ENCODE results near the gene MED13L. TPM values are rescaled to one million over a fixed set of nuclear protein-coding genes. Genes with fewer than 3 reads are reported as not detected.

The MED13L gene
- total and polyA plus RNA-seq, 2 of the 8 experiments (the other 6 are each of a cell fraction or from before 2014, with no cell fraction given), result 15.9 to 51.7 TPM

GRCh38 chr12:116087399-116087798 lies 190.1 kb downstream of the MED13L start:
- Histone ChIP-seq H3K79me2 (ENCODE audit: control insufficient read depth in 1 of 2, insufficient read depth in 2 of 2, low read length in 2 of 2) (peaks cover 0 to 29% of the 10 kb centered on the region in 2 experiments; a peak in 3 of 4 replicates), H2BK20ac (ENCODE audit: low read length) (no peak overlapping the region), H3K14ac (ENCODE audit: insufficient read length) (no peak overlapping the region), H3K23ac (ENCODE audit: insufficient read length) (no peak overlapping the region), H3K56ac (replicated peaks; ENCODE audit: insufficient read length, low read depth, low read length) (no peak overlapping the region), H2BK120ac (replicated peaks; ENCODE audit: low read depth, low read length) (no peak overlapping the region), H3K23me2 (ENCODE audit: low read depth, low read length) (0 out of 2 replicates have a peak, but pooled peaks cover 2% of the 10 kb centered on the region), H4K91ac (replicated peaks; ENCODE audit: insufficient read length, low read length) (no peak overlapping the region), H2BK5ac (ENCODE audit: low read depth, low read length) (no peak overlapping the region), H4K8ac (ENCODE audit: extremely low read depth, insufficient read depth, low read length) (no peak overlapping the region), H2BK12ac (ENCODE audit: low read depth, low read length) (no peak overlapping the region), H3K79me1 (ENCODE audit: low read depth, low read length) (peaks cover 2% of the 10 kb centered on the region; the same call in 1 of the 2 replicates), H2AK5ac (ENCODE audit: low read depth, low read length) (no peak overlapping the region), H3K9me3 (ENCODE audit: insufficient read depth in 2 of 2, low read depth in 1 of 2, low read length in 1 of 2) (no peaks in the 10 kb centered on the region), H4K5ac (ENCODE audit: insufficient read length, low read depth, low read length) (no peak overlapping the region), H3K4me2 (ENCODE audit: insufficient read depth in 1 of 2, low read depth in 2 of 2, low read length in 2 of 2) (no peak overlapping the region), H2BK15ac (ENCODE audit: low read length) (no peak overlapping the region), H3K4ac (replicated peaks; ENCODE audit: insufficient read length, low read depth, low read length) (no peak overlapping the region), H3K18ac (ENCODE audit: extremely low read depth, low read length) (no peak overlapping the region), H3K27ac (ENCODE audit: low read depth, low read length) (no peak overlapping the region; the same call in 1 of the 2 replicates), H3K4me3 (ENCODE audit: extremely low read depth in 1 of 4, insufficient read depth in 2 of 4, low read depth in 3 of 4, low read length in 4 of 4) (no peak overlapping the region), H3K36me3 (ENCODE audit: control insufficient read depth in 2 of 4, insufficient read depth in 4 of 4, low read length in 3 of 4) (no peaks in the 10 kb centered on the region), H2AFZ (ENCODE audit: low read length) (no peak overlapping the region), H3K4me1 (replicated peaks in 1 of 4; ENCODE audit: control insufficient read depth in 3 of 4, insufficient read depth in 4 of 4, low read length in 3 of 4) (peaks cover 0 to 6% (median 3%) of the 10 kb centered on the region in 4 experiments; a peak in 2 of 7 replicates), H3K27me3 (replicated peaks in 1 of 4; ENCODE audit: control insufficient read depth in 3 of 4, extremely low read depth in 1 of 4, insufficient read depth in 3 of 4, low read length in 3 of 4) (no peaks in the 10 kb centered on the region), H3K9ac (replicated peaks in 1 of 4; ENCODE audit: extremely low read depth in 1 of 4, low read depth in 3 of 4, low read length in 3 of 4) (no peak overlapping the region), H4K20me1 (replicated peaks in 1 of 2; ENCODE audit: control insufficient read depth in 1 of 2, insufficient read depth in 2 of 2, low read length in 2 of 2) (no peaks in the 10 kb centered on the region)
- POLR2A ChIA-PET (ENCODE audit: partially characterized antibody), result no interaction called here
- DNase-seq (ENCODE audit: low read depth in 1 of 2, low spot score in 2 of 2), result no peak
- 89% methylated on average over 3 of the region's 3 CpGs; no CpG with 5 or more reads in 1 of the 2 experiments for WGBS, 2 experiments (ENCODE audit: extremely low coverage in 1 of 2, insufficient coverage in 1 of 2, insufficient read length in 1 of 2, insufficient replicate concordance in 2 of 2, low coverage in 1 of 2, low lambda C conversion rate in 2 of 2, missing lambda C conversion rate in 1 of 2)
- CTCF ChIA-PET (ENCODE audit: partially characterized antibody), result interaction anchor here (0.6 to 1.9 kb wide), 5 partner anchors 10 to 937 kb away, joined by 3 to 5 read pairs (median 4); no protein-coding TSS in a partner anchor
- no peak for FAIRE-seq
- no peak for TF ChIP-seq BACH1 (IDR thresholded peaks at IDR 0.05; ENCODE audit: low read length)
- TF ChIP-seq ATF3 (IDR thresholded peaks at IDR 0.05; ENCODE audit: insufficient read depth, low read depth, low read length), result no peak
- no peak for TF ChIP-seq CTCF (IDR thresholded peaks at IDR 0.05; ENCODE audit: control extremely low read depth in 1 of 3, insufficient read depth in 1 of 3, low read depth in 1 of 3, low read length in 3 of 3)
- no peak for TF ChIP-seq SP2 (IDR thresholded peaks at IDR 0.05; ENCODE audit: low read length)
- no peak for TF ChIP-seq CEBPB (IDR thresholded peaks at IDR 0.05; ENCODE audit: low read depth, low read length)
- TF ChIP-seq BRCA1 (IDR thresholded peaks at IDR 0.05; ENCODE audit: low read depth, low read length), result no peak
- TF ChIP-seq RXRA (IDR thresholded peaks at IDR 0.05; ENCODE audit: insufficient read depth, low read depth, low read length), result no peak
- TF ChIP-seq CTBP2 (IDR thresholded peaks at IDR 0.05; ENCODE audit: borderline replicate concordance, insufficient read depth, insufficient read length, low read length), result no peak
- TF ChIP-seq POLR2AphosphoS5 (IDR thresholded peaks at IDR 0.05; ENCODE audit: low read depth, low read length), result no peak
- TF ChIP-seq E2F6 (IDR thresholded peaks at IDR 0.05), result no peak
